ENCODE measurements around the gene MED23.

- TF ChIP-seq, protein P1, sequence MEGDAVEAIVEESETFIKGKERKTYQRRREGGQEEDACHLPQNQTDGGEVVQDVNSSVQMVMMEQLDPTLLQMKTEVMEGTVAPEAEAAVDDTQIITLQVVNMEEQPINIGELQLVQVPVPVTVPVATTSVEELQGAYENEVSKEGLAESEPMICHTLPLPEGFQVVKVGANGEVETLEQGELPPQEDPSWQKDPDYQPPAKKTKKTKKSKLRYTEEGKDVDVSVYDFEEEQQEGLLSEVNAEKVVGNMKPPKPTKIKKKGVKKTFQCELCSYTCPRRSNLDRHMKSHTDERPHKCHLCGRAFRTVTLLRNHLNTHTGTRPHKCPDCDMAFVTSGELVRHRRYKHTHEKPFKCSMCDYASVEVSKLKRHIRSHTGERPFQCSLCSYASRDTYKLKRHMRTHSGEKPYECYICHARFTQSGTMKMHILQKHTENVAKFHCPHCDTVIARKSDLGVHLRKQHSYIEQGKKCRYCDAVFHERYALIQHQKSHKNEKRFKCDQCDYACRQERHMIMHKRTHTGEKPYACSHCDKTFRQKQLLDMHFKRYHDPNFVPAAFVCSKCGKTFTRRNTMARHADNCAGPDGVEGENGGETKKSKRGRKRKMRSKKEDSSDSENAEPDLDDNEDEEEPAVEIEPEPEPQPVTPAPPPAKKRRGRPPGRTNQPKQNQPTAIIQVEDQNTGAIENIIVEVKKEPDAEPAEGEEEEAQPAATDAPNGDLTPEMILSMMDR (IDR thresholded peaks at IDR 0.05), result no peak
- TF ChIP-seq JUND (IDR thresholded peaks at IDR 0.05) (no peak), YY1 (IDR thresholded peaks at IDR 0.05; ENCODE audit: low read depth) (no peak), EP300 (IDR thresholded peaks at IDR 0.05; ENCODE audit: borderline replicate concordance in 1 of 2, low read depth in 1 of 2, low read length in 1 of 2) (no peak), TAF1 (IDR thresholded peaks at IDR 0.05; ENCODE audit: borderline replicate concordance, low read depth, low read length) (no peak), CHD2 (IDR thresholded peaks at IDR 0.05; ENCODE audit: low read length, partially characterized antibody) (no peak), PBX3 (IDR thresholded peaks at IDR 0.05) (no peak), RFX5 (IDR thresholded peaks at IDR 0.05; ENCODE audit: low read length) (no peak), POLR2AphosphoS5 (IDR thresholded peaks at IDR 0.05; ENCODE audit: low read depth, low read length) (no peak), TEAD4 (IDR thresholded peaks at IDR 0.05; ENCODE audit: borderline replicate concordance, insufficient read depth) (no peak), TCF12 (IDR thresholded peaks at IDR 0.05) (no peak)
- TF ChIP-seq, protein P2, sequence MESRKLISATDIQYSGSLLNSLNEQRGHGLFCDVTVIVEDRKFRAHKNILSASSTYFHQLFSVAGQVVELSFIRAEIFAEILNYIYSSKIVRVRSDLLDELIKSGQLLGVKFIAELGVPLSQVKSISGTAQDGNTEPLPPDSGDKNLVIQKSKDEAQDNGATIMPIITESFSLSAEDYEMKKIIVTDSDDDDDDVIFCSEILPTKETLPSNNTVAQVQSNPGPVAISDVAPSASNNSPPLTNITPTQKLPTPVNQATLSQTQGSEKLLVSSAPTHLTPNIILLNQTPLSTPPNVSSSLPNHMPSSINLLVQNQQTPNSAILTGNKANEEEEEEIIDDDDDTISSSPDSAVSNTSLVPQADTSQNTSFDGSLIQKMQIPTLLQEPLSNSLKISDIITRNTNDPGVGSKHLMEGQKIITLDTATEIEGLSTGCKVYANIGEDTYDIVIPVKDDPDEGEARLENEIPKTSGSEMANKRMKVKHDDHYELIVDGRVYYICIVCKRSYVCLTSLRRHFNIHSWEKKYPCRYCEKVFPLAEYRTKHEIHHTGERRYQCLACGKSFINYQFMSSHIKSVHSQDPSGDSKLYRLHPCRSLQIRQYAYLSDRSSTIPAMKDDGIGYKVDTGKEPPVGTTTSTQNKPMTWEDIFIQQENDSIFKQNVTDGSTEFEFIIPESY (IDR thresholded peaks at IDR 0.05; ENCODE audit: borderline replicate concordance, low read depth), result no peak
Measured at GRCh38 chr6:131587909-131588308, 40.1 kb downstream of the MED23 start.

All from SK-N-SH (cell line).